RWPE2 (cell line): Measurements from ENCODE around the gene ARHGEF3.

Experiments used
- ATAC-seq: fragments of 200-7000 bp; cut with Tn5 transposase; 3 replicates; pipeline ENCODE4 v1.9.1; 2021; ENCODE audit warnings: low read depth
- DNase-seq: peaks from one replicate; pipeline ENCODE4 v3.0.0-alpha.2; 2020; ENCODE audit warnings: low spot score
- H3K27ac ChIP-seq: fragments of 450-650 bp; 2 replicates; pipeline ENCODE4 v1.5.1; 2017; ENCODE audit warnings: mild to moderate bottlenecking; ENCODE audit not compliant: poor library complexity, severe bottlenecking
- H3K27me3 ChIP-seq: fragments of 250-450 bp; sonication (Bioruptor Pico); 2 replicates; pipeline ENCODE4 v1.5.1; 2021; ENCODE audit warnings: mild to moderate bottlenecking, moderate library complexity; ENCODE audit not compliant: insufficient read depth, poor library complexity, severe bottlenecking
- H3K36me3 ChIP-seq: fragments of 250-450 bp; sonication (Bioruptor Pico); 2 replicates; pipeline ENCODE4 v1.5.1; 2020; ENCODE audit warnings: low read depth, mild to moderate bottlenecking, moderate library complexity
- H3K4me1 ChIP-seq: fragments of 250-450 bp; sonication (Bioruptor Pico); 2 replicates; pipeline ENCODE4 v1.5.1; 2021; ENCODE audit warnings: mild to moderate bottlenecking, moderate library complexity; ENCODE audit not compliant: insufficient read depth, poor library complexity, severe bottlenecking
- H3K4me3 ChIP-seq: fragments of 250-450 bp; sonication (Bioruptor Pico); 2 replicates; pipeline ENCODE4 v1.5.1; 2021; ENCODE audit warnings: mild to moderate bottlenecking, moderate library complexity; ENCODE audit not compliant: severe bottlenecking
- H3K9me3 ChIP-seq: fragments of 250-450 bp; sonication (Bioruptor Pico); 2 replicates; pipeline ENCODE4 v1.5.1; 2021; ENCODE audit warnings: mild to moderate bottlenecking, moderate library complexity; ENCODE audit not compliant: severe bottlenecking
- CTCF ChIP-seq: fragments of 450-650 bp; IDR thresholded peaks from one replicate; pipeline ENCODE4 v1.5.1; 2017; ENCODE audit warnings: mild to moderate bottlenecking, moderate library complexity; ENCODE audit not compliant: poor library complexity, severe bottlenecking

Gene ARHGEF3

GRCh38 chr3:56691165-56692000 lies 110.4 kb downstream of the ARHGEF3 start:
- peaks cover 21% of the 10 kb centered on the region for H3K4me1 ChIP-seq
- no peak overlapping the region for H3K4me3 ChIP-seq
- TF ChIP-seq CTCF = no peak
- peak overlapping the region; percentile 61 for H3K27ac ChIP-seq
- no peaks in the 10 kb centered on the region for H3K9me3 ChIP-seq
- H3K27me3 ChIP-seq = no peaks in the 10 kb centered on the region
- DNase-seq (no peak), ATAC-seq (peak; percentile 96)
- H3K36me3 ChIP-seq = no peaks in the 10 kb centered on the region

GRCh38 chr3:56689303-56689702 lies 112.4 kb downstream of the ARHGEF3 start:
- ATAC-seq (no peak), DNase-seq (no peak)
- Histone ChIP-seq H3K27me3 (no peaks in the 10 kb centered on the region), H3K4me1 (peaks cover 18% of the 10 kb centered on the region), H3K4me3 (no peak overlapping the region), H3K9me3 (no peaks in the 10 kb centered on the region), H3K36me3 (no peaks in the 10 kb centered on the region), H3K27ac (no peak overlapping the region)
- TF ChIP-seq CTCF = no peak

GRCh38 chr3:56688191-56688590 lies 113.6 kb downstream of the ARHGEF3 start:
- H3K27ac ChIP-seq = peak overlapping the region; percentile 2
- peaks cover 20% of the 10 kb centered on the region for H3K4me1 ChIP-seq
- TF ChIP-seq CTCF = no peak
- DNase-seq (no peak), ATAC-seq (no peak)
- H3K27me3 ChIP-seq = no peaks in the 10 kb centered on the region
- H3K9me3 ChIP-seq = peaks cover 2% of the 10 kb centered on the region
- no peak overlapping the region for H3K4me3 ChIP-seq
- 0 out of 2 replicates have a peak, but pooled peaks cover 3% of the 10 kb centered on the region for H3K36me3 ChIP-seq

GRCh38 chr3:56684029-56684428 lies 117.7 kb downstream of the ARHGEF3 start:
- Histone ChIP-seq H3K36me3 (peaks cover 29% of the 10 kb centered on the region), H3K4me3 (no peak overlapping the region), H3K9me3 (peaks cover 2% of the 10 kb centered on the region), H3K27ac (no peak overlapping the region), H3K27me3 (no peaks in the 10 kb centered on the region), H3K4me1 (peaks cover 36% of the 10 kb centered on the region)
- ATAC-seq = no peak
- DNase-seq = no peak
- no peak for TF ChIP-seq CTCF
